ENCODE data around the gene RANBP1.
"Not testable (repeated sequence)": the region's sequence is repeated elsewhere in the genome, so short reads cannot be mapped to it uniquely, and the experiment has no call there.

The RANBP1 gene

DNA sequence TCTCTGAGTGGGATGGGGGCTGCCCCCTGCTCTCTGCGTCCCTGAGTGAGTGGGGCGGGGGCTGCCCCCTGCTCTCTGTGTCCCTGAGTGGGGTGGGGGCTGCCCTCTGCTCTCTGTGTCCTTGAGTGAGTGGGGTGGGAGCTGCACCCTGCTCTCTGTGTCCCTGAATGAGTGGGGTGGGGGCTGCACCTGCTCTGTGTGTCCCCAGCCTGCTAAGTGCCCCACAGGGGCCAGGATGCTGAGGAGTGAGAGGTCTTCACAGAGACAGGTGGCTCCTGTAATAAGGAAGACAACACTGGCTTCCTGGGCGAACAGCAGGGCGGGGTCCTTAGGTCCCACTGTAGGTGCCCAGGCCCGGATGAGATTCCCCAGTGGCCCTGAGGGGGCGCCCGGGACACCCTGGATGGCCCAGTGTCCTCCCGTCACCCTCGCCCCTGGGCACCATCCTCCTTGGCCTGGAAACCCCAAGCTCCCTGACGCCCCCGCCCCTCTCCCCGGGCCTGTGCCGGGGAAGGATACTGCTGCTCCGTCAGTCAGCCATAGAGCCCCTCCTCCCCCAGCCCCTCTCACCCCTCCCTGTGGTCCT is 38.8 kb downstream of the RANBP1 start:
- no peak for DNase-seq (ENCODE audit: low read depth)

DNA sequence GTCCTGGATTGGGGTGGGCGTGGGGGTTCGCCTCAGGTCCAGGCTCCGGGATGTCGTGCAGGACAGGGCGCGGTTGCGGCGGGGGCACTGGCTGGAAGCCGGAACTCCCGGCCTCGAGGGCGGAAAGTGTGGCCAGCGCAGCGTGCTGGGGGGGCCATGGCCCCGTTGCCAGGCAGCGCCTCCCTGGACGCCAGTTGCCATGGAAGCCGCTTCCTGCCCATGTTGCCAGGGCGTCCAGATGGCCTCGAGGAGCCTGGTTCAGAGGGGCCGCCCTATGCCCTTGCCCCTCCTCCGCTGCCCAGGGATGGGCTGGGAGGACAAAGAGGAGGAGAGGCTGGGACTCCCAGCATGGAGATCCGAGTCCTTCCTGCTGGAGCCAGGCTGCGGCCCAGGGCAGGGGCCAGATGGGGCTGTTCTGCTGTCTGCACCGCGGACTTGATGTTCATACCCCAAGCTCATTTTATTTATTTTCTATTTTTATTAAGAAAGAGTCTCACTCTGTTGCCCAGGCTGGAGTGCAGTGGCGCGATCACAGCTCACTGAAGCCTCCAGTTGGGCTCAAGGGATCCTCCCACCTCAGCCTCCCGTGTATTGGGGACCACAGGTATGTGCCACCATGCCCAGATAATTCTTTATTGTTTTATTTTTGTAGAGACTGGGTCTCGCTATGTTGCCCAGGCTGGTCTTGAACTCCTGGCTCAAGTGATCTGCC is 39.6 kb downstream of the RANBP1 start:
- peak; percentile 49 for DNase-seq (ENCODE audit: low read depth)

DNA sequence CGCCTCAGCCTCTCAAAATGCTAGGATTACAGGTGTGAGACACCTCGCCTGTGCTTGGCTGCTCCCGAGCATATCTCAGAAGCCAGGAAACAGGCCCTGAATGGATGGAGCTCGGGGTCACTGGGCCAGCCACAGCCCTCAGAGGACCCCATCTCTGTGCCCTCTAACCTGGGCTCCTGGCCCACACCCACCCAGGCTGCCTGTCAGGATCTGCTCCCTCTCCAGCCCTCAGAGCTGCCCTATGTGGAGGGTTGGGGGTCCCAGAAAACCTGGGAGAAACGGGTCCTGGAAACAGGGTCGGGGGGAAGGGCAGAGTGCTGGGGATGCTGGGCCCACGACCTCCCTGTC is 40.1 kb downstream of the RANBP1 start:
- no peak for DNase-seq (ENCODE audit: low read depth)

DNA sequence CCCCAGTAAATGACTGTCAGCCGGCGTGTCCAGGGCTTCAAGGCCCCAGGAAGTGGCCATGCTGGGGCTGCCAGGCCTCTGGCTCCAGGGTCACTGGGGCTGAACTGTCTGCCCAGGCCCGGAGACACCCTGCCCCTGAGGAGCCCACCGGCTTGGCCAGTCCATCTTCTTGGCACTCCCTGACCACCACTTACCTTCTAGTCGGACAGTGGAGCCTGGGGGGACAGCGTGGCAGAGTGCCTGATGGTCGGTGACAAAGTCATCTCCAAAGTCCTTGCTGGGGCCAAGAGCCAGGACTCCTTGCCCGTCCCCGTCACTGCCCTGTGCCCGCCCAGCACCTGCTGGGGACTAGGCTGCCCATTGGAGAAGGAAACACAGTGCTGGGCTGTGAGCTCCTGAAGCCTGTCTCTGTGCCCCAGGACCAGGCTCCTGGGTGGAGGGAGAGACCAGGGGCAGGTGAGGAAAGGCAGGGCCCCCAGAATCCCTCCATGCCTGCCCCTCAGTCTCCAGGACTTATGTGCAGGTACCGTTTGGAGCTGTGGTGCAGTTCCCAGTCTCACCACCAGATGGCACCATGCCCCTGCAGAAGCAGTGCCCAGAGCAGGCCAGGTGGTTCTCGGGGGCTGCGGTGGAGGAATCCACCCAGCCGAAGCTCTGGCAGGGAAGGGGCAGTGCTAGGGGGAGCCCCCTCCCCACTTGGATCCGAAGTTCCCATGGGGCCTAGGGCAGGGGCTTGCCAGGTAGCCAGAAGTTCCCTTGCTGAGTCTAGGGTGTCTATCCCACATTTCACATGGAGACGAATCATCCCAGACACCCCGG is 40.9 kb downstream of the RANBP1 start:
- peak; percentile 34 for DNase-seq (ENCODE audit: low read depth)

DNA sequence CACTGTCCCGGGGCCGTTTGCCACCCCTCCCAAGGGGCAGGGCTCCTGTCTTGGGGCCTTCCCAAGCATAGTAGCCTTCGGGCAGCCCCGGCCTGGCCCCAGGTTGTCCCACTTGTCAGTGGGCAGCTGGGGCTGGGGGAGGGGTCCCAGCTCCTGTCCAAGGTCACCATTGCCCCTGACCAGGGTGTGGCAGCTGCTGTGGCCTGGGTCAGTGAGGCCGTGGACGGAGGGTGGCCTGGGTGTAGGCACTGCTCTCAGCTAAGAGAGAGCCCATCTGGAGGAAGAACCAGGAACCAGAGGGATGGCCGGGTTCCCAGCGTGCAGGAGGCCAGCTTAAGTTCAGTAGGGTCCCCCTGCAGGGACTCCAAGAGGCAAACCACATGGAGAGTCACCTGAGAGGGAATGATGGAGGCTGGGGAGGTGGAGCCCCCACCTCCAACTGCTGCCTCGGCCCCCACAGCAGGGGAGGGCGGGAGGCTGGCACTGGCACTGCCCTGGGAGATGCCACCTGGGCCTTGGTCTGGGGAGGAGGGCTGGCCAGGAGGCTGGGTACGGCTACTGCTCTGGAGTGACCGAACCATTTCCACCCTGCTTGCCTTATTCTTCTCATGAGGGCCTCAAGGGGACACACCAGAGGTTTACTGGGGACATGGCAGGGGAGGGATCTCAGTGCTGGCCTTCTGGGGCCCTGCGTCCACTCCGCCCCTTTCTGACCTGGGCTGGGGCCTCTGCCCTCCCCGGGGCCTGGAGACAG is 41.7 kb downstream of the RANBP1 start:
- DNase-seq (ENCODE audit: low read depth): no peak

DNA sequence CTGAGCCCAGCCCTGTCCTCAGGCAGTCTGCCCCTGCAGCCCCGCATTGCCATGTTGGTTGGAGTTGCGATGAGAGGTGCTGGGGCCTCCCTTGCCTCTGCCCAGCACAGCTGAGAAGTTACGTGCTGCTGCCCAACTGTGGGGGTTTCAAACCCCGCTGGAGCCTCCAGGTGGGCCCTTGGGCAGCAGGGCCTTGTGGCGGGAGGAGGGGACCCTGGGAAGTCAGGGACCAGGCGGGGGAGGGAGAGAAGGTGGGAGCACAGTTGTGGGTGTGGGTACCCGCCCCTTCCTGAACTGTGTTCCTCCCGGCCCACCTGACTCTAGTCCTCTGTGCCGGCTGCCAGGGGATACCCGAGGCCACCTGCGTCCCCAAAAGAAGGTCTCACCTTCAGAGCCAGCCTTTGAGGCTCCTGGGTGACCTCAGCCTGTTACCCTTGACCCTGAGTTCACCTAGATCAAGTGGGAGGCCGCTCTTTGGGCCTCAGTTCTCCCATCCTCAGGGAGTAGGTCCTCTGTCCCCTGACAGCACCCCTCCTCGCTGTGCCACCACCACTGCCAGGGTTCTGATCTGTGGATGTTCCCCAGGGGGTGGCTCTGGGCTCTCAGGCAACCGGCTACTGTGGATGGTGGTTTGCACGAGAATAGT is 42.6 kb downstream of the RANBP1 start:
- DNase-seq (ENCODE audit: low read depth): no peak

DNA sequence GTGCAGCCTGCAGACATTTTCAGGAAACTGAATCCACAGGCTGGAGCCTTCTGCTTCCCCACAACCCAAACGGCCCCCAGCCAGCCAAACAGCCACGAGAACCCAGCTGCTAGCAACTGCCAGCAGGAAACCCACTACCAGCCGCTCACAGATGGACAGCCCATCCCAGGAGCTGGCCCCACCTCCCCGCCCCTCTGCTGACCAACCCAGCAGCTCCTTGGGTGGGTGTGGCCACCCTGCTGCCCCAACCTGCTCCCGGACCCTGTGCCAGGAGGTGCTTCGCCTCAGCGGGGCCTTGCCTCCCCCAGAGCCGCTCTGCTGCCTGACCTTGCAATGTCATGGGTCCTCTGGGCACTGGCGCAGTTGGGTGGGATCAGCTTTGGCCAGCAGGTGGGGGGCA is 43.2 kb downstream of the RANBP1 start:
- DNase-seq (ENCODE audit: low read depth): no peak

DNA sequence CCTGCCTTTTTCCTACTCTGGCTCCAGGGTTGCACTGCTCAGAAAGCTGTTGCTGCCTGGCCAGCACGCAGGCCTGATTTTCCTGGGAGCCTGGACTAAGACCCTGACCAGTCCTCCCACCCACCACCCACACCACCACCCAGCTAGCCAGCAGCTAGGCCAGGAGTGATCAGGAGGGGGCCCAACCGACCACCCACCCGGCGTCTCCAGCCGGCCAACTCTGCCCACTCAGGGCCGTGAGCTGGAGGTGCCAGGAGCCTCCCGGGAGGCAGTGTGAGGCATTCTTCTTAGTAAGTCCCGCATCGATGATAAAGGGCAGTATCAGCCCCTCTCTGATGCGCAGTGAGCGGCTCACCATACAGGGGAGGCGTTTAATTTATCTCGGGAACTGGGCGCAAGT is 43.6 kb downstream of the RANBP1 start:
- DNase-seq (ENCODE audit: low read depth): not testable (repeated sequence)

DNA sequence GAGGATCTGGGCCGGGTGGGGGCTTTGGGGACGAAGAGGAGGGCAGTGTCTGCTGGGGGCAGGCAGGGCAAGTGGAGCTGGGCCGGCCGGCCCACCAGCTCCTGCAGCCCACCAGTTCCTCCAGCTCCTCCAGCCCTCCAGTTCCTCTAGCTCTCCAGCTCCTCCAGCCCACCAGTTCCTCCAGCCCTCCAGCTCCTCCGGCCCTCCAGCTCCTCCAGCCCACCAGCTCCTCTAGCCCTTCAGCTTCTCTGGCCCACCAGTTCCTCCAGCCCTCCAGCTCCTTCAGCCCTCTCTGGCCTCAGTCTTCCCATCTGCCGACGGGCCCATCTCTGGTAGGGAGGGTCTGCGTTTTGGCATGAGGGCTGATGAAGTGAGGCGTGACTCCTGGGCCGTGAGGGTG is 44.1 kb downstream of the RANBP1 start:
- DNase-seq (ENCODE audit: low read depth): no peak

DNA sequence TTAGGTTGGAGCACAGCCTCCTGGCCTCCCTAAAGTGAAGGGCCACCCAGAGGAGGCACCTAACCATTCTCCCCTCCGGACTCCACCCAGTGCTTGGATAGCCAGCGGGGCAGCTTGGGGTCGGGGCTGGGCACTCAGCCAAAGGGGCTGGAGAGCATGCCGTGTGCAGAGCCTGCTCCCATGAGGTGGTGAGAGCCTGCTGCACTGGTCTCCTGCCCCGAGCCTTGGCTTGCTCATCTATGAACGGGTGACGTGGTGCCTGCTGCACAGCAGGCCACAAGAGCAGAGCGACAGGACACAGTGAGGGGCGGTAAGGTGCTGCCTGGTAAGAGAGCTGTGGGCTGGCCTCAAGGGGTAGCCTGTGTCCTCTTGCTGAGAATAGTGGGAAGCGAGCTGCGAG is 49.0 kb downstream of the RANBP1 start:
- no peak for DNase-seq (ENCODE audit: low read depth)

DNA sequence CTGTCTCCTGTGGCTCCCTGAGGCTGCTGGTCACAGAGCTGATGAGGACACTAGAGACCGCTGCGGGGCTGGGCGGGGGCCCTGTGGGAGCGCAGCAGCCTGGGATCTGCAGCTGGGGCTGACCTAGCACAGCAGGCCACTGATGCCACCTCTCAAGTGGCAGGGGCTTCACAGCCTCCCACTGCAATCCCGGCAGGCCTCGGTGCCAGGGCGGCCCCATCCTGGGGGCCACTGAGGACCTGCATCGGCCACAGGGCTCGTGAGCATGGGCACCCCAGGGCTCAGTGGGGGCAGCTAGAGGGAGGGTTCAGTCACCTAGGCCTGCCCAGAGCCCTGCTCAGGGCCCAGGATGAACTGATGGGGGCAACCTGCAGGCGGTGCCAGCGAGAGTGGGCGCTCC is 49.5 kb downstream of the RANBP1 start:
- DNase-seq (ENCODE audit: low read depth): no peak

DNA sequence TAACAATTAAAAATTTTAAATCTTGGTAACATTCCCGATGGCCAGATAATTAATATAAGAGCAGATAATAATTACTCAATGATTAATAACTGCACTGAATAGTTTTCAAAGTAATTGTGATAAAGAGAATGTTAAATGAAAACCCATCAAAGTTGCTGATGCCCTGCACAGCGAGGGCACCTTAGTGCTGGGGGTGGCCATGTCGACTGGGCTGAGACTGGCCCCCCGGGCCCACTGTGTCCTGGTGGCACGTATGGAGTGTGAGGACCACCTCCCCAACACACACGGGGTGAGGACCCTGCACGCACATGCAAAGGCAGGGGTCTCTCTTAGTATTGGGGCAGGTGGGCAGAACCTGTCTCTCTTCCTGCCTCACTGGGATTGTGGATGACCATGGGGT is 50.0 kb downstream of the RANBP1 start:
- DNase-seq (ENCODE audit: low read depth): no peak

DNA sequence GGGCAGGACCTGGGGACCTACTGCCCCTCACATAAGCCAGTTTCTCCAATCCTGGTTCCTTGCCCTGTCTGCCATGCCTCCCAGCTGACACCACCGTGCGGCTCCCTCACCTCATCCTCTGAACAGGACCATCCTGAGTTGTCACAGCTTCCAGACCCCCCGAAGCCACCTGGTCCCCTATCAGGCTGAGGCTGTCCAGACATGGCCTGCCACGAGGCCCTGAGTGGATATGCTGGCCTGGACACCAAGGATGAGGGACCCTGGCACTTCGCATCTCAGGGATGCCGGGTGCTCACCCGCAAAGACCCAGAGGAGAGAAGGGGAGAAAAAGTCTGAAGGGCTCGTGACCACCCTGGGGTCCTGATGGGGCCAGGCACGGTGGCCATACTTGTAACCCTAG is 50.8 kb downstream of the RANBP1 start:
- DNase-seq (ENCODE audit: low read depth): no peak

DNA sequence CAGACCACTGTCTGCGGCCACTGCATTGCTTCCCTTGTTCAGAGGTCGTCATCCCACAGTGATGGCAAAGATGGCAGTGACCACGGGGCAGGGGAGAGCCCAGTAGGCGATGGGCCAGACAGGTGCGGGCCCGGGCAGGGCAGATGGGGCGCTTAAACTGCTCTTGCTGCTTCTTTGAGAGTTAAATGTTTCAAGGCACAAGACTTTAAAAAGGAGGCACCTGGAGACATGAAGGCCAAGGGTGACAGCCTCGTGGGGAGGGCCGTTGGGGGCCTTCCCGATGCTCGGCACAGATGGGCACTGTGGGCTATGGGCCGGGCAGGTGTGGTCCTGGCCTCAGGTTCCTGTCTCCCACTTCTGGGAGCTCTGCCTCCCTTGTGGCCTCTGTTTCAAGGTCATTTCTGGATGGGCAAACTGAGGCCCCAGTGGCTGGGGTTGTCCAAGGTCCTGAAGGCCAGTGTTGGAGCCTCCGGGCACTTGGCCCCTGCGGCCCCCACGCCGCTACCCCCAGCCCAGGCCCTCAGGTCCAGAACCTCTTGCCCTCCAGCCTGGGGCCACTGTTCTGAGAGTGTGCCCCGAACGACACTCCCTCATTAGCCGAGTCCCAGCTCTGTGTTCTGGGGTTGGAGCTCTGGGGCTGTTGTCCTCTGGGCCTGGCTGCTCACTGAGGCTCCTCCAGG is 51.9 kb downstream of the RANBP1 start:
- DNase-seq (ENCODE audit: low read depth): no peak

DNA sequence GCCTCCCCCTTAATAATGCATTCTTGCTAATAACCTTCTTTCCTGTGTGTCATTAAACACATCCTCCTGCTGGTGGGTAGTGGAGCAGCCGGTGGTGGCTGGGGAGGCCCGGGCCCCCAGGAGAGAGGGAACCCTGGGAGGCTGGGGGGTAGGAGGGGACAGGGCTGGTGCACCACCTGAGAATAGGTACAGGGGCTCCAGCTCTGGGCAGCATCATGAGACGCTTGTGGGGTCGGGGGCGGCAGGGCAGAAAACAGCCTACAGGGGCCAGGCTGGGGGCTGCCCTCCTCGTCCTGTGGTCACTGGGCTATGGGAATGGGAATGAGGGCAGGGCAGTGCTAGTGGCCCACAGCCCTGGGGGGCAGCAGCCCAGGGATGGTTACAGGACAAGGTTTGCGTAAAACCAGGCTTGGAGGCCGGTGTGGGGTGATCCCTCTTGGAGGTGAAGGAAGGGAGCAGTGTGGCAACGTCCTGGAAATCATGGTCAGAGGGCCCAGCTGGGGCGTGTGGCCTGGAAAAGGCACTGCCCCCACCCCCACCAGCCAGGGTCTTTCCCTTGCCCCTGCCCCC is 53.4 kb downstream of the RANBP1 start:
- no peak for DNase-seq (ENCODE audit: low read depth)

DNA sequence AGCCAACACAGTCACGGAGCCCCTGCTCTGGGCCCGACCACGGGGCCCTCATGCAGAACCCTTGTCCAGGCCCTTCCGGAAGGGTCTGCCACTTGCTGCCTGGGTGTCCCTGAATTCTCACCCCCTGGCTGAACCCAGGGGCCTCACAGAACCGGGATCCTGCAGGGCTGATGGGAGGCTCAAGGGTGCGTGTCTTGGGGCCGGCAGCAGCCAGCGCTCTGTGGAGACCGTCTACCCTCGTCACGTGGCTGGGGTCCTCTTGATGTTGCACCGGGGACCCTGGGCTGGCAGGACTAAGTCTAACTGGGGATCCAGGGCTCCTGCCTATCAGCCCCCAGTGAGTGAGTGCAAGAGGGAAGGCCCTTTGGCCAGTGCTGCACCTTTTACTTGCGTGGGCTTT is 54.3 kb downstream of the RANBP1 start:
- no peak for DNase-seq (ENCODE audit: low read depth)

DNA sequence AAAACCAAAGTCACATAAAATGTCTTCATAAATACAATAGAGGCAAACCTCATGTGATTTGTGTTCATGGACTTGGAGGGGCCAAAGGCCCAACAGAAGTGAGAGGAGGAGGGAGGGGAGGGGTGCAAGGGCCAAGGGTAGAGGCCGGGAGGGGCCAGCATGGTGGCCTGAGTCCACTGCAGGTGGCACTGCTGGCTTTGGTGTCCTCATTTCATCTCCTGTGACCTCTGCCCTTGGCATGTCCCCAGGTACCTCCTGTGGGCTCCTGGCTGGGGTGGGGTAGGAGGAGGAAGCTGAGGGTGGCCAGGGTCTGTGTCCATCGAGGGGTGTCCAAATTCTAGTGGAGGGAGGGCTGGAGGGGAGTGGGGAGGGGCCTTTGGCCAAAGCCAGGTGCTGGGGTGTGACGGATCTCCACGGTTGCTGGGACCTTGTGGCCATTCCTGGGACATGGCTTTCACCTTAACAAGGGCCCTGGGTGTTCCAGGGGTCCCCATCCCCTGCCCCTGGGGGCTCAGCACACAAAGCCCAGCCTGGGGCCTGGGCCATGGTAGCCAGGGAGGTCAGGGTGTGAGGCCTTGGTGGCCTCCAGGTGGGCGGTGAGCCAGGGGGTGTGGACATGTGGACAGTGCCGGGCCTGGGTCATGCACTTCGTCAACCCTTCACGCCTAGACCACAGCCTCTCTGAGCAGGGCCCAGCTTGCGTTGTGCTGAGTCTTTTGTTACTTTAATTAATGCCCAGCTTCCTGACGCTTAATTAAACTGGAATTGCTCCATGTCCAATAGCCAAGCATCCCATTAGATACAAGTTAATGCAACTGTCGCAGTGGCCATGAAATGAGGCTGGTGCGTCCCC is 55.6 kb downstream of the RANBP1 start:
- no peak for DNase-seq (ENCODE audit: low read depth)

DNA sequence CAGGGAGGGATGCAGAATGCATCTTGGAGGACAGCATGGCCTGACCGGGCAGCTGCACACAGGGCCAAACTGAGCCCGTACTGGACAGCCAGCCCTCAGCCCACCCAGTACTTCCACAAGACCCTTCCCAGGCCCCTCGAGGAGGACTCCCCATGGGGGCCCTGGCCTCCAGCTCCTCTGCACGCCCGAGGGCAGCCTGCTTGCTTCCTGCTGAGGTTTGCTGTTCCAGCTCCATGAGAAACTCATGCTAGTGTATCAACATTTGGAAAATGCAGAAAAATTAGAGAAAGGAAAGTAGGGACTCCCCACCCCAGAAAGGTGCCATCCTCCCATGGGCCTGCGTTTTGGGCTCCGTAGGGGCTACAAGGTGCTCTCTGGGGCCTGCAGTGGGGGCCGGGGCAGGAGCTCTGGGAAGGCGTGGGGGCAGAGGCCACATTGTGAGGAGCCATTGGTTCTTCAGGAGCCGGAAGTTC is 56.3 kb downstream of the RANBP1 start:
- no peak for DNase-seq (ENCODE audit: low read depth)

DNA sequence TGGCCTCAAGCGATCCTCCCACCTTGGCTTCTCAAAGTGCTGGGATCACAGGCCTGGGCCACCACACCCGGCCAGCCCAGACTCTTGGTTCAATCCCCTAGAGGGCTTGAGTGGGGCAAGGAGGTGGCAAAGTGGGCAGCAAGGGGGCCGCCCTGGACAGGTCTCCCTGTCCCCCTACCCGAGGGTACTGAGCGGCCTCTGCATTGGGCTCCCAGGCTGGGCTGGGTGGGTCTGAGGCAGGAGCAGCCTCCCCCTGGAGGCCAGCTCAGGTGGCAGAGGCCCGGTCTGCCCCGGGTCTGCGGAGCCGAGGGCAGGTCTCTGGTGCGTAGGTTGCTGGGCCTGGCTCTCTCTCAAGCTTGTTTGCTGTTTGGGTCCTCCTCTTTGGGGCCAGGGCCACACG is 57.3 kb downstream of the RANBP1 start:
- DNase-seq (ENCODE audit: low read depth): no peak

DNA sequence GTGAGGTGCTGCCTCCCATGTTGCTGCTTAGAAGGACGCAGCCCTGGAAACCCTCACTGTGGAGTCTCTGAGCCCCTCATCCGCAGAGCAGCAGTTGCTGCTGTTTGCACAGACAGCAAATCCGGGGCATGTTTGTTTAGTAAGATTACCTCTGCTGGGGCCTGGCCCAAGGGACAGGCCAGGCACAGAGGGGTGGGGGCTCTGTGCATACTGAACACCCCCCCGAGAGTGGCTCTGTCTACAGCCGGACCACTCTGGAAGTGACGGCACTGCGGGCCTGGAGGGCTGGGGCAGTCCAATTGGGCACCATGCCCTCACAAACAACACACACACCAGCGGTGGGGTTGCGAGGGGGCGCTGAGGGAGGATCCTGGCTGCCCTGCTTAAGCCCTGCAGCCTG is 57.9 kb downstream of the RANBP1 start:
- DNase-seq (ENCODE audit: low read depth): no peak

All from GM04504 (cell line).